Prostate gland (tissue), 2 donors: ENCODE results near the gene HDDC3. TPM values are rescaled to one million over a fixed set of nuclear protein-coding genes. Genes with fewer than 3 reads are reported as not detected.

Experiments used
- DNase-seq: peaks from one replicate; pipeline ENCODE4 v3.0.0-alpha.2; 2019; ENCODE audit warnings: low spot score
- H3K27ac ChIP-seq, 2 donors: fragments of 200-600 bp; sonication (generic); 2 replicates each; pipeline ENCODE4 v1.5.1; 2017 to 2019
- H3K27me3 ChIP-seq: fragments of 200-600 bp; sonication (generic); replicated peaks from 2 replicates; pipeline ENCODE4 v1.5.1; 2019; ENCODE audit not compliant: insufficient read depth
- H3K36me3 ChIP-seq, 2 donors: fragments of 200-600 bp; sonication (generic); 1 replicate in 1 of 2; 2 replicates in 1 of 2; pipeline versions ENCODE4 v1.5.1 to v1.8.1; 2017 to 2019
- H3K4me1 ChIP-seq: fragments of 200-600 bp; sonication (generic); replicated peaks from 2 replicates; pipeline ENCODE4 v1.5.1; 2019
- H3K4me3 ChIP-seq, 2 donors: fragments of 200-600 bp; sonication (generic); 2 replicates each; pipeline ENCODE4 v1.5.1; 2017 to 2019
- H3K9me3 ChIP-seq: fragments of 200-600 bp; sonication (generic); 2 replicates; pipeline ENCODE4 v1.5.1; 2017
- CTCF ChIP-seq, 4 experiments: fragments of 200-600 bp in 2 of 4; fragments of 450-650 bp in 2 of 4; sonication (generic) in 2 of 4; IDR thresholded peaks; 1 replicate in 3 of 4; 2 replicates in 1 of 4; pipeline ENCODE4 v1.5.1; 2016 to 2019; ENCODE audit warnings: antibody characterized with exemption in 4 of 4, mild to moderate bottlenecking in 2 of 4, moderate library complexity in 2 of 4
- POLR2A ChIP-seq: fragments of 450-650 bp; IDR thresholded peaks from one replicate; pipeline ENCODE4 v1.6.1; 2016; ENCODE audit warnings: antibody characterized with exemption, mild to moderate bottlenecking
- POLR2AphosphoS5 ChIP-seq: sonication (generic); formaldehyde crosslinking; IDR thresholded peaks from one replicate; pipeline ENCODE4 v1.6.1; 2017; ENCODE audit warnings: antibody characterized with exemption
- WGBS: methylation state at CpG from one replicate; pipeline ENCODE4 v1.1.5; 2018; 5-methylcytosine and 5-hydroxymethylcytosine counted together
- intact Hi-C: fragments of 100-400 bp; cut with DNase I; formaldehyde crosslinking; loops from one replicate; pipeline ENCODE4 v1.14.2; 2022
- total RNA-seq, 2 donors: library from RNA; depleted of rRNA; stranded (reverse); fragments of >200 nt; gene quantifications; one replicate each; pipeline ENCODE4 v1.1.0, GENCODE V29; 2016

The HDDC3 gene
- total RNA-seq, 2 donors from 2014 or later = 16.2 to 30.6 TPM

GRCh38 chr15:90957031-90957790 is 24.9 kb upstream of the HDDC3 start:
- Histone ChIP-seq H3K4me3 (peak overlapping the region; percentile 43 to 50), H3K36me3 (peaks cover 0 to 14% of the 10 kb centered on the region in 2 donors), H3K27me3 (no peaks in the 10 kb centered on the region), H3K9me3 (no peaks in the 10 kb centered on the region), H3K4me1 (peaks cover 10% of the 10 kb centered on the region), H3K27ac (peak overlapping the region; percentile 66 to 71)
- 6% methylated on average over 48 of the region's 63 CpGs for WGBS
- TF ChIP-seq POLR2AphosphoS5 (no peak), POLR2A (no peak), CTCF (IDR thresholded peaks at IDR 0.05) (no peak)
- intact Hi-C loops = loop anchor here (5.0 to 10.0 kb wide), 3 partner anchors 35 to 315 kb away; partner anchors contain the start of genes PRC1 and VPS33B
- no peak for DNase-seq

DNA sequence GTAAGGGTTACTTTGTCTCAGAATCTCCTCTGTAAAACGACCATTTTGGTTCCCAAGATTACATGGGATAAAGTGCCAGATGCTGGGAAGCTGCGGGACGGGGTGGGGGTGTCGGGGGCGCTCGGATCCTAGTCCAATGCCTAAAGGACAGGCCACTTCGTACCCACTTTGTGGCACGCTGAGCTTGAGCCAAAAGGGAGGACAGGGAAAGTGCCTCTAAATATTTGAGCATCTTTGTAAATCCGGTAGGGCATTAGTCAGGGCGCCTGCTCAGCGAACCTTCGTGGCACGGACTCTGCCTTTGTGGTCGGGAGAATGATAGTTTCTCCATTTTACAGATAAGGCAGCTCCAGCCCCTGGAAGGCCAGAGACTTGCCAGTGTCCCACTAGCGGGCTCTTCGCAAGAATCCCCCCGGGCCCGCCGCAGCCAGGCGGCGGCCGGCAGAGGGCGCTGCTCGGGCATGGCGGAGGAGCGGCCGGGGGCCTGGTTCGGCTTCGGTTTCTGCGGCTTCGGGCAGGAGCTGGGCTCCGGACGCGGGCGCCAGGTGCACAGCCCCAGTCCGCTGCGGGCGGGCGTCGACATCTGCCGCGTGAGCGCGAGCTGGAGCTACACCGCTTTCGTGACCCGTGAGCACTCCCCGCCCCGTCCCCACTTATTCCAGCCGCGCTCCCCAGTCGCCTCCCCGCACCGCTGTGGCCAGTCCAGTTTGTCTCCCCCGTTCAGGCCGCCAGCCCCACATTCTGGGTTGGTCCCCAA is 24.1 kb upstream of the HDDC3 start:
- intact Hi-C loops = loop anchor here (5.0 to 10.0 kb wide), 3 partner anchors 36 to 316 kb away; partner anchors contain the start of genes PRC1 and VPS33B
- DNase-seq = peak; percentile 71
- Histone ChIP-seq H3K9me3 (no peaks in the 10 kb centered on the region), H3K27me3 (no peaks in the 10 kb centered on the region), H3K4me1 (peaks cover 10% of the 10 kb centered on the region), H3K27ac (peak overlapping the region; percentile 66 to 71), H3K36me3 (peaks cover 0 to 12% of the 10 kb centered on the region in 2 donors), H3K4me3 (peak overlapping the region; percentile 43 to 50)
- TF ChIP-seq POLR2A (no peak), POLR2AphosphoS5 (no peak), CTCF (IDR thresholded peaks at IDR 0.05) (peak; percentile 88 to 97 (median 94))
- 7% methylated on average over 56 of the region's 56 CpGs for WGBS

DNA sequence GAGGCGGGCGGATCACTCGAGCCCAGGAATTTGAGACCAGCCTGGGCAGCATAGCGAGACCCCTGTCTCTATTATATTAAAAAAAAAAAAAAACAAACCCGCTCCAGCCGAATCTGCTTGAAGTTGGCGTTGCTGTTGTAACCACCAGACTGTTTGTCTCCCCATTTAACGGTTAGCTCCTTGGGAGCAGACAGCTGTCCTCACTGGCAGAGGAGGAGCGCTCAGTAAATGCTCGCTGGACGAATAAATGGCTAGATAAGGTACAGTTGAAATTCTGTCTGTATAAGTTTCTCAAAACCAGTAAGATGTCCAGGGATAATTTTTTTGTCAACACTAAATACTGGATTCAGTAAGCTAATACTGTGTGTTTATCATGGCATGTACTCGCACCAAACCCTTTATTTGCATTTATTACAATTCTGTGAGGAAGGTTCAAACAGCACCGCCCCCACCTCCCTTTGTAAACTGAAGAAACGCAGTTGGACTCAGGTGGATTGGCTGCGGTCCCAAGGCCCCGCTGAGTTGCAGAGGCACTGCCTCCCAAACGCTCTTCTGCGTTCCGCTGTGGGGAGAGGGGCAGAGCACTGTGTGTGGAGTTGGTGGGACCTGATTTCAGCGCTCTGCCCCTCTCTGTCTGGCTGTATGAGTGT is 23.4 kb upstream of the HDDC3 start:
- Histone ChIP-seq H3K27me3 (no peaks in the 10 kb centered on the region), H3K9me3 (no peaks in the 10 kb centered on the region), H3K4me1 (peaks cover 10% of the 10 kb centered on the region), H3K4me3 (no peak overlapping the region), H3K27ac (no peak overlapping the region), H3K36me3 (peaks cover 0 to 10% of the 10 kb centered on the region in 2 donors)
- no peak for DNase-seq
- intact Hi-C loops = loop anchor here (5.0 to 10.0 kb wide), 3 partner anchors 37 to 317 kb away; partner anchors contain the start of genes PRC1 and VPS33B
- TF ChIP-seq POLR2AphosphoS5 = no peak
- no peak for TF ChIP-seq POLR2A
- WGBS = 73% methylated on average over 20 of the region's 20 CpGs

- H3K27me3 ChIP-seq = no peaks in the 10 kb centered on the region
- no peaks in the 10 kb centered on the region for H3K9me3 ChIP-seq
- peak; percentile 95 for DNase-seq
- intact Hi-C loops = loop anchor here (5.0 to 10.0 kb wide), 3 partner anchors 37 to 317 kb away; partner anchors contain the start of genes PRC1 and VPS33B
- peaks cover 10% of the 10 kb centered on the region for H3K4me1 ChIP-seq
- 6% methylated on average over 39 of the region's 69 CpGs for WGBS
- H3K36me3 ChIP-seq = peaks cover 0 to 13% of the 10 kb centered on the region in 2 donors
- TF ChIP-seq POLR2AphosphoS5 (peak; percentile 85), POLR2A (no peak), CTCF (IDR thresholded peaks at IDR 0.05) (no peak)
- peak within 1 kb of the TSS; percentile 69 to 85 for H3K27ac ChIP-seq
- H3K4me3 ChIP-seq = peak within 1 kb of the TSS; percentile 59 to 76
Measured at GRCh38 chr15:90954712-90955623, 22.6 kb upstream of the HDDC3 start, which contains the start of gene RCCD1. TSS of gene RCCD1 (plus strand) at chr15:90954884. CDS start at chr15:90956735, 1,851 bp downstream.
